Measurements from ENCODE around the gene GLO1. TPM values are rescaled to one million over a fixed set of nuclear protein-coding genes. Genes with fewer than 3 reads are reported as not detected.
"Not testable (repeated sequence)": the region's sequence is repeated elsewhere in the genome, so short reads cannot be mapped to it uniquely, and the experiment has no call there.

The GLO1 gene
- total RNA-seq, 2 experiments from 2014 or later, result 88.8 to 90.7 TPM

- no peak for ATAC-seq (ENCODE audit: low read depth)
- POLR2A ChIA-PET, result interaction anchor here (0.7 kb wide), 1 partner anchor 19 kb away, joined by 3 read pairs; the partner anchor contains the start of gene GLO1
- no peak overlapping the region for H3K27ac Mint-ChIP-seq
Measured at GRCh38 chr6:38722038-38722437, 19.1 kb upstream of the GLO1 start.

GRCh38 chr6:38720295-38720694, 17.4 kb upstream of the GLO1 start:
- peaks cover 10% of the 10 kb centered on the region for H3K36me3 Mint-ChIP-seq
- H3K4me3 Mint-ChIP-seq, result no peak overlapping the region
- DNase-seq, result no peak
- H3K27ac Mint-ChIP-seq, result no peak overlapping the region
- peaks cover 6% of the 10 kb centered on the region for H3K9me3 Mint-ChIP-seq
- POLR2A ChIA-PET, result interaction anchor here (0.6 kb wide), 1 partner anchor 19 kb away, joined by 4 read pairs; no protein-coding TSS in a partner anchor
- H3K27me3 Mint-ChIP-seq, result peaks cover 32% of the 10 kb centered on the region
- ATAC-seq (ENCODE audit: low read depth), result no peak
- H3K4me1 Mint-ChIP-seq, result peaks cover 8% of the 10 kb centered on the region

More at GRCh38 chr6:38722038-38722437, 19.1 kb upstream of the GLO1 start:
- Mint-ChIP-seq H3K27me3 (peaks cover 24% of the 10 kb centered on the region), H3K4me1 (peaks cover 18% of the 10 kb centered on the region), H3K4me3 (no peak overlapping the region), H3K36me3 (peaks cover 9% of the 10 kb centered on the region), H3K9me3 (peaks cover 3% of the 10 kb centered on the region)
- no peak for DNase-seq

GRCh38 chr6:38719358-38719757, 16.4 kb upstream of the GLO1 start:
- Mint-ChIP-seq H3K27me3 (peaks cover 32% of the 10 kb centered on the region), H3K27ac (no peak overlapping the region)
- ATAC-seq (ENCODE audit: low read depth), result no peak

GRCh38 chr6:38716825-38717224, 13.9 kb upstream of the GLO1 start:
- DNase-seq (no peak), ATAC-seq (ENCODE audit: low read depth) (no peak)
- peaks cover 13% of the 10 kb centered on the region for H3K36me3 Mint-ChIP-seq
- H3K4me3 Mint-ChIP-seq, result no peak overlapping the region
- H3K4me1 Mint-ChIP-seq, result peaks cover 34% of the 10 kb centered on the region
- POLR2A ChIA-PET, result no interaction called here
- H3K27ac Mint-ChIP-seq, result no peak overlapping the region
- H3K9me3 Mint-ChIP-seq, result peaks cover 5% of the 10 kb centered on the region
- H3K27me3 Mint-ChIP-seq, result peaks cover 26% of the 10 kb centered on the region

More at GRCh38 chr6:38719358-38719757, 16.4 kb upstream of the GLO1 start:
- no peak for DNase-seq
- Mint-ChIP-seq H3K4me1 (peaks cover 10% of the 10 kb centered on the region), H3K36me3 (peaks cover 10% of the 10 kb centered on the region), H3K9me3 (peaks cover 5% of the 10 kb centered on the region), H3K4me3 (no peak overlapping the region)
- POLR2A ChIA-PET, result interaction anchor here (0.6 kb wide), 1 partner anchor 19 kb away, joined by 4 read pairs; no protein-coding TSS in a partner anchor

- ATAC-seq (ENCODE audit: low read depth) (peak; percentile 7), DNase-seq (peak; percentile 63)
- Mint-ChIP-seq H3K27me3 (peaks cover 24% of the 10 kb centered on the region), H3K36me3 (peaks cover 12% of the 10 kb centered on the region), H3K4me3 (peak within 1 kb of the TSS; percentile 70), H3K27ac (peak within 1 kb of the TSS; percentile 93), H3K4me1 (peaks cover 37% of the 10 kb centered on the region), H3K9me3 (peaks cover 9% of the 10 kb centered on the region)
- POLR2A ChIA-PET, result interaction anchor here (1.4 to 3.2 kb wide), 3 partner anchors 10 to 76 kb away, joined by 4 to 53 read pairs (median 15); partner anchors contain the start of genes BTBD9 and GLO1
Measured at GRCh38 chr6:38715016-38715689, 12.2 kb upstream of the GLO1 start, which contains the start of gene DNAH8. TSS of gene DNAH8 (plus strand) at chr6:38715311. CDS start at chr6:38722810, 7,499 bp downstream.

- POLR2A ChIA-PET, result interaction anchor here (0.5 to 3.2 kb wide), 7 partner anchors 9 to 1088 kb away, joined by 3 to 53 read pairs (median 6); partner anchors contain the start of genes BTBD9, GLO1 and ZFAND3
- peak overlapping the region; percentile 70 for H3K4me3 Mint-ChIP-seq
- peaks cover 12% of the 10 kb centered on the region for H3K9me3 Mint-ChIP-seq
- ATAC-seq (ENCODE audit: low read depth) (peak; percentile 43), DNase-seq (no peak)
- peaks cover 14% of the 10 kb centered on the region for H3K36me3 Mint-ChIP-seq
- peaks cover 43% of the 10 kb centered on the region for H3K4me1 Mint-ChIP-seq
- peak overlapping the region; percentile 93 for H3K27ac Mint-ChIP-seq
- peaks cover 24% of the 10 kb centered on the region for H3K27me3 Mint-ChIP-seq
Measured at GRCh38 chr6:38714239-38715015, 11.5 kb upstream of the GLO1 start.

- peaks cover 18% of the 10 kb centered on the region for H3K27me3 Mint-ChIP-seq
- ATAC-seq (ENCODE audit: low read depth), result peak; percentile 94
- H3K9me3 Mint-ChIP-seq, result peaks cover 12% of the 10 kb centered on the region
- peak overlapping the region; percentile 70 for H3K4me3 Mint-ChIP-seq
- H3K27ac Mint-ChIP-seq, result peak overlapping the region; percentile 93
- DNase-seq, result peak; percentile 81
- peaks cover 14% of the 10 kb centered on the region for H3K36me3 Mint-ChIP-seq
- POLR2A ChIA-PET, result interaction anchor here (0.5 to 3.2 kb wide), 7 partner anchors 8 to 1087 kb away, joined by 3 to 53 read pairs (median 6); partner anchors contain the start of genes BTBD9, GLO1 and ZFAND3
- H3K4me1 Mint-ChIP-seq, result peaks cover 43% of the 10 kb centered on the region
Measured at GRCh38 chr6:38713812-38714211, 10.9 kb upstream of the GLO1 start.

- no peak overlapping the region for H3K4me3 Mint-ChIP-seq
- H3K27ac Mint-ChIP-seq, result no peak overlapping the region
- no peak for ATAC-seq (ENCODE audit: low read depth)
- POLR2A ChIA-PET, result interaction anchor here (0.7 kb wide), 1 partner anchor 32 kb away, joined by 4 read pairs; no protein-coding TSS in a partner anchor
- no peak for DNase-seq
- H3K9me3 Mint-ChIP-seq, result peaks cover 6% of the 10 kb centered on the region
- H3K4me1 Mint-ChIP-seq, result peaks cover 29% of the 10 kb centered on the region
- H3K27me3 Mint-ChIP-seq, result peaks cover 25% of the 10 kb centered on the region
- H3K36me3 Mint-ChIP-seq, result peaks cover 9% of the 10 kb centered on the region
Measured at GRCh38 chr6:38708496-38708895, 5.6 kb upstream of the GLO1 start.

- H3K4me1 Mint-ChIP-seq, result peaks cover 29% of the 10 kb centered on the region
- H3K9me3 Mint-ChIP-seq, result peaks cover 6% of the 10 kb centered on the region
- ATAC-seq (ENCODE audit: low read depth), result no peak
- H3K27ac Mint-ChIP-seq, result no peak overlapping the region
- no peak for DNase-seq
- peaks cover 18% of the 10 kb centered on the region for H3K36me3 Mint-ChIP-seq
- H3K27me3 Mint-ChIP-seq, result peaks cover 25% of the 10 kb centered on the region
- H3K4me3 Mint-ChIP-seq, result no peak overlapping the region
- POLR2A ChIA-PET, result interaction anchor here (0.6 to 1.3 kb wide), 2 partner anchors 8 to 1001 kb away, joined by 3 to 4 read pairs; no protein-coding TSS in a partner anchor
Measured at GRCh38 chr6:38705924-38706323, 3.0 kb upstream of the GLO1 start.

- Mint-ChIP-seq H3K9me3 (peaks cover 11% of the 10 kb centered on the region), H3K36me3 (peaks cover 32% of the 10 kb centered on the region), H3K4me3 (no peak overlapping the region), H3K27ac (no peak overlapping the region), H3K4me1 (peaks cover 28% of the 10 kb centered on the region), H3K27me3 (peaks cover 20% of the 10 kb centered on the region)
- DNase-seq (no peak), ATAC-seq (ENCODE audit: low read depth) (no peak)
- POLR2A ChIA-PET, result interaction anchor here (1.2 to 4.3 kb wide), 2 partner anchors 10 to 1361 kb away, joined by 3 to 53 read pairs; partner anchors contain the start of gene DNAH8
Measured at GRCh38 chr6:38703949-38704590, 1.1 kb upstream of the GLO1 start.

- H3K4me3 Mint-ChIP-seq, result peak overlapping the region; percentile 97
Measured at GRCh38 chr6:38701551-38701950, 1.4 kb downstream of the GLO1 start.

GRCh38 chr6:38699702-38700101, 3.2 kb downstream of the GLO1 start:
- ATAC-seq (ENCODE audit: low read depth); H3K27ac Mint-ChIP-seq; DNase-seq; POLR2A ChIA-PET; H3K27me3 Mint-ChIP-seq; H3K4me3 Mint-ChIP-seq: not testable (repeated sequence)
- H3K9me3 Mint-ChIP-seq, result peaks cover 14% of the 10 kb centered on the region
- peaks cover 41% of the 10 kb centered on the region for H3K4me1 Mint-ChIP-seq
- H3K36me3 Mint-ChIP-seq, result peaks cover 59% of the 10 kb centered on the region

More at GRCh38 chr6:38701551-38701950, 1.4 kb downstream of the GLO1 start:
- POLR2A ChIA-PET, result interaction anchor here (0.7 to 4.3 kb wide), 3 partner anchors 10 to 458 kb away, joined by 3 to 53 read pairs (median 5); partner anchors contain the start of gene DNAH8
- Mint-ChIP-seq H3K36me3 (peaks cover 50% of the 10 kb centered on the region), H3K27me3 (peaks cover 8% of the 10 kb centered on the region), H3K4me1 (peaks cover 40% of the 10 kb centered on the region), H3K9me3 (peaks cover 14% of the 10 kb centered on the region), H3K27ac (peak overlapping the region; percentile 36)
- ATAC-seq (ENCODE audit: low read depth), result no peak
- DNase-seq, result no peak
